Mesendoderm (in vitro differentiated cells): Measurements from ENCODE around the gene TMC1.

Source experiments
- DNase-seq: peaks from one replicate; pipeline ENCODE4 v3.0.0; 2013
- H2AK5ac ChIP-seq: 2 replicates; pipeline ENCODE4 v1.6.1; 2013; ENCODE audit warnings: low read length, inconsistent platforms
- H2BK120ac ChIP-seq: 2 replicates; pipeline ENCODE4 v1.6.1; 2013; ENCODE audit warnings: low read depth, mild to moderate bottlenecking, low read length, moderate library complexity, mixed read lengths
- H2BK15ac ChIP-seq: replicated peaks from 2 replicates; pipeline ENCODE4 v1.6.1; 2013; ENCODE audit warnings: low read depth, mild to moderate bottlenecking, moderate library complexity
- H2BK5ac ChIP-seq: 2 replicates; pipeline ENCODE4 v1.6.1; 2013; ENCODE audit warnings: low read length, inconsistent platforms
- H3K18ac ChIP-seq: 2 replicates; pipeline ENCODE4 v1.6.1; 2013; ENCODE audit warnings: mild to moderate bottlenecking, low read length, mixed read lengths
- H3K23ac ChIP-seq: one replicate; pipeline ENCODE4 v1.6.1; 2013; ENCODE audit warnings: low read length
- H3K27ac ChIP-seq: 2 replicates; pipeline ENCODE4 v1.5.1; 2013; ENCODE audit warnings: low read depth, mild to moderate bottlenecking, inconsistent platforms, low read length, moderate library complexity
- H3K27me3 ChIP-seq: 2 replicates; pipeline ENCODE4 v1.6.1; 2013; ENCODE audit warnings: low read length, control low read depth, mild to moderate bottlenecking, inconsistent platforms; ENCODE audit not compliant: insufficient read depth, poor library complexity
- H3K36me3 ChIP-seq: 2 replicates; pipeline ENCODE4 v1.6.1; 2013; ENCODE audit warnings: low read length, inconsistent platforms; ENCODE audit not compliant: control insufficient read depth, insufficient read depth
- H3K4ac ChIP-seq: one replicate; pipeline ENCODE4 v1.6.1; 2013; ENCODE audit warnings: low read depth, mild to moderate bottlenecking, low read length, moderate library complexity
- H3K4me1 ChIP-seq: 2 replicates; pipeline ENCODE4 v1.6.1; 2013; ENCODE audit warnings: low read depth, low read length, inconsistent platforms; ENCODE audit not compliant: control insufficient read depth
- H3K4me2 ChIP-seq: 2 replicates; pipeline ENCODE4 v1.6.1; 2013; ENCODE audit warnings: low read length
- H3K4me3 ChIP-seq: 2 replicates; pipeline ENCODE4 v1.5.1; 2013; ENCODE audit warnings: mild to moderate bottlenecking, low read length
- H3K56ac ChIP-seq: one replicate; pipeline ENCODE4 v1.6.1; 2013; ENCODE audit warnings: low read length
- H3K79me1 ChIP-seq: 2 replicates; pipeline ENCODE4 v1.6.1; 2013; ENCODE audit warnings: low read length, inconsistent platforms
- H3K79me2 ChIP-seq: 2 replicates; pipeline ENCODE4 v1.6.1; 2013; ENCODE audit warnings: mild to moderate bottlenecking, low read length; ENCODE audit not compliant: control insufficient read depth, insufficient read depth
- H3K9ac ChIP-seq: 2 replicates; pipeline ENCODE4 v1.6.1; 2013; ENCODE audit warnings: low read length, inconsistent platforms
- H4K5ac ChIP-seq: one replicate; pipeline ENCODE4 v1.6.1; 2013; ENCODE audit warnings: low read length
- H4K8ac ChIP-seq: one replicate; pipeline ENCODE4 v1.6.1; 2013; ENCODE audit warnings: low read depth, mild to moderate bottlenecking, control low read depth, low read length, moderate library complexity
- WGBS: extraction: QIAGEN DNeasy Blood & Tissue Kit; methylation state at CpG from one replicate; pipeline ENCODE4 v1.1.7; 2013; ENCODE audit warnings: low lambda C conversion rate, missing lambda C conversion rate; ENCODE audit not compliant: insufficient coverage; ENCODE audit errors: extremely low coverage; 5-methylcytosine and 5-hydroxymethylcytosine counted together

TMC1 gene

DNA sequence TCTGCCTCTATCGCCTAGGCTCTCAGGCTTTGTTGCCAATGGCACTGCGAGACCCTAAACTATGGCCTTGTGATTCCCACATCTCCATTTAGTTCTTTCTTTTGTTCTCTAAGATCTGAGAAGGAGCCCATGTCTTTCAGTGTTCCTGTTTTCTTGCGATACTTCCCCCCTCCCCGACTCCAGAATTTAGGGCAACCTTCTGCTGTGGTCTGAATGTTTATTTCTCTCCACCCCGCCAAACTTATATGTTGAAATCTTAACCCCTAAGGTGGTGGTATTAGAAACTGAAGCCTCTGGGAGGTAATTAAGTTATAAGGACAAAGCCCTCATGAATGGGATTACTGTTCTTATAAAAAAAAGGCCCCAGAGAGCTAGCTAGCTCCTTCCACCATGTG, 6.4 kb downstream of the TMC1 start:
- Histone ChIP-seq H4K8ac (no peak overlapping the region), H3K79me2 (no peaks in the 10 kb centered on the region), H3K23ac (no peak overlapping the region), H4K5ac (peak overlapping the region; percentile 18), H3K18ac (no peak overlapping the region), H2BK120ac (no peak overlapping the region), H2BK5ac (no peak overlapping the region), H3K4ac (no peak overlapping the region), H3K4me2 (no peak overlapping the region), H2BK15ac (no peak overlapping the region), H3K79me1 (no peaks in the 10 kb centered on the region), H3K27me3 (no peaks in the 10 kb centered on the region), H3K56ac (peak overlapping the region; percentile 84), H2AK5ac (no peak overlapping the region), H3K27ac (peak overlapping the region; percentile 42), H3K36me3 (no peaks in the 10 kb centered on the region), H3K9ac (peak overlapping the region; percentile 53), H3K4me1 (peaks cover 2% of the 10 kb centered on the region), H3K4me3 (no peak overlapping the region)
- WGBS: no CpG with 5 or more reads among the region's 5 CpGs
- no peak for DNase-seq

DNA sequence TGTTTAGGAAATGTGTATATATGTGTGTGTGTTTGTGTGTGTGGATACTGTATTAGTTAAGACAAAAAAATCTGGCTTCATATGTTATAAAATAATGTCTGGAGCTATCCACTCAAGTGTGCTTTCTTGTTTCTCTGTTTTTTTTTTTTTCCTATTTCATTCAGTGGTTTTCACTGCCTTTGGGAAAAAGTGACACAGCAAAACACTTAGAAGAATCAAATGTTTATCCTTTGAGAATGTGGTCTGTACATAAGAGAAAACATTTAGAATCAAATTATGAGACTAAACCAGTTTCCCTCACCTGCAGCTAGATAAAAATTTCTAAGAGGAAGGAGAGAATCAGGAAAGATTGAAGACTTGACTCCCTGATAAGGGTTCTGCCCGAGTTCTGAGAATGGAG, 8.1 kb downstream of the TMC1 start:
- no peak overlapping the region for H3K4ac ChIP-seq
- H3K27me3 ChIP-seq: no peaks in the 10 kb centered on the region
- no peak overlapping the region for H3K4me3 ChIP-seq
- no peaks in the 10 kb centered on the region for H3K79me2 ChIP-seq
- DNase-seq: no peak
- H2BK5ac ChIP-seq: no peak overlapping the region
- WGBS: no CpG with 5 or more reads among the region's 1 CpG
- no peaks in the 10 kb centered on the region for H3K36me3 ChIP-seq
- H3K4me1 ChIP-seq: peaks cover 2% of the 10 kb centered on the region
- no peak overlapping the region for H3K27ac ChIP-seq
- no peak overlapping the region for H3K9ac ChIP-seq
- H4K8ac ChIP-seq: no peak overlapping the region
- no peak overlapping the region for H3K4me2 ChIP-seq
- H2BK120ac ChIP-seq: no peak overlapping the region
- H2BK15ac ChIP-seq: no peak overlapping the region
- no peak overlapping the region for H3K23ac ChIP-seq
- H3K79me1 ChIP-seq: no peaks in the 10 kb centered on the region
- no peak overlapping the region for H3K56ac ChIP-seq
- no peak overlapping the region for H2AK5ac ChIP-seq
- no peak overlapping the region for H3K18ac ChIP-seq
- H4K5ac ChIP-seq: no peak overlapping the region

DNA sequence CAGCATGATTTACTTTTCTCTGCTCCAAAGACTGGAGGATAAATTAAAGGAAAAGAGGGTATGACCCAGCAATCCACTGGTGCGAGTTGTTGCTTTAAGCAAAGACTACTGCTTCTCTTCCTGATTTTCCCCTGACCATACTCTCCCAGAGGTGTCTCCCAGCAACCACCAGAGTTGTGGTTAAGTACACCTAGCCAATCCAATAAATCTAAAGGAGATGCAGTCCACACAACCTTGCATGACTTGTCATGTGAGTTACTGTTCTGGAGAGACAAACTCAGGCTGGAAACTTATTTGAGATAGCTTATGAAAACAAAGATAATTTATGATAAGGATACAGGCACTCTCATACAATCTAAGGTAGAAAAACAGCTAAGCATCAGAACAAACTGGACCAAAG, 11.9 kb downstream of the TMC1 start:
- no peak overlapping the region for H3K4me2 ChIP-seq
- no peaks in the 10 kb centered on the region for H3K4me1 ChIP-seq
- no peak overlapping the region for H2BK120ac ChIP-seq
- H3K4me3 ChIP-seq: no peak overlapping the region
- no peak overlapping the region for H2AK5ac ChIP-seq
- no peak overlapping the region for H3K9ac ChIP-seq
- no peak overlapping the region for H4K5ac ChIP-seq
- H3K27ac ChIP-seq: no peak overlapping the region
- no peaks in the 10 kb centered on the region for H3K79me2 ChIP-seq
- no peak overlapping the region for H4K8ac ChIP-seq
- no peak overlapping the region for H2BK5ac ChIP-seq
- H2BK15ac ChIP-seq: no peak overlapping the region
- no peaks in the 10 kb centered on the region for H3K79me1 ChIP-seq
- no peak overlapping the region for H3K23ac ChIP-seq
- H3K36me3 ChIP-seq: no peaks in the 10 kb centered on the region
- H3K27me3 ChIP-seq: no peaks in the 10 kb centered on the region
- no peak overlapping the region for H3K56ac ChIP-seq
- DNase-seq: no peak
- no peak overlapping the region for H3K18ac ChIP-seq
- no CpG with 5 or more reads among the region's 1 CpG for WGBS
- no peak overlapping the region for H3K4ac ChIP-seq

DNA sequence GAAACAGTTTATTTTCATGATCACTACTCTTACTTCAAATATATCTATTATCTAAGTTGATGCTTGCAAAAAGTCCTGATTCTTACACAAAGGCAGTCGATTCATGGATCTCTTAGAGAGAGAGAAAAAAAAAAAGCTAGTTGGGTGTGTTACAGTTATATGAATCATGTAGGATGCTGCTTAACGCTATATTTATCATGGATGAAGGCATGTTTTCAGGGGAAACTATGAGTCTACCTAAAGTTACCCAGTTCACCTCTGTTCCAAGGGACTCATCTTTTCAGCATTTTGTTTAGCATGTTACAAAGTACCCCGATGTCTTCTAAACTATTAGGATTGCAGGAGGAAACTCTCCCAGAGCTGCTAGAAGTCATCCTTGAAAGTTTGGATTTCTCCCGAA, 13.5 kb downstream of the TMC1 start:
- no peaks in the 10 kb centered on the region for H3K79me1 ChIP-seq
- H3K27me3 ChIP-seq: no peaks in the 10 kb centered on the region
- no peak overlapping the region for H3K4me2 ChIP-seq
- no peak overlapping the region for H3K4ac ChIP-seq
- DNase-seq: no peak
- no peak overlapping the region for H2BK15ac ChIP-seq
- no peak overlapping the region for H4K5ac ChIP-seq
- H3K4me3 ChIP-seq: no peak overlapping the region
- no peak overlapping the region for H3K9ac ChIP-seq
- no peaks in the 10 kb centered on the region for H3K36me3 ChIP-seq
- no peak overlapping the region for H2BK120ac ChIP-seq
- no peak overlapping the region for H3K18ac ChIP-seq
- no peak overlapping the region for H3K56ac ChIP-seq
- H3K27ac ChIP-seq: no peak overlapping the region
- no peak overlapping the region for H2BK5ac ChIP-seq
- H4K8ac ChIP-seq: no peak overlapping the region
- H3K4me1 ChIP-seq: no peaks in the 10 kb centered on the region
- no CpG with 5 or more reads among the region's 4 CpGs for WGBS
- no peak overlapping the region for H2AK5ac ChIP-seq
- H3K23ac ChIP-seq: no peak overlapping the region
- no peaks in the 10 kb centered on the region for H3K79me2 ChIP-seq

DNA sequence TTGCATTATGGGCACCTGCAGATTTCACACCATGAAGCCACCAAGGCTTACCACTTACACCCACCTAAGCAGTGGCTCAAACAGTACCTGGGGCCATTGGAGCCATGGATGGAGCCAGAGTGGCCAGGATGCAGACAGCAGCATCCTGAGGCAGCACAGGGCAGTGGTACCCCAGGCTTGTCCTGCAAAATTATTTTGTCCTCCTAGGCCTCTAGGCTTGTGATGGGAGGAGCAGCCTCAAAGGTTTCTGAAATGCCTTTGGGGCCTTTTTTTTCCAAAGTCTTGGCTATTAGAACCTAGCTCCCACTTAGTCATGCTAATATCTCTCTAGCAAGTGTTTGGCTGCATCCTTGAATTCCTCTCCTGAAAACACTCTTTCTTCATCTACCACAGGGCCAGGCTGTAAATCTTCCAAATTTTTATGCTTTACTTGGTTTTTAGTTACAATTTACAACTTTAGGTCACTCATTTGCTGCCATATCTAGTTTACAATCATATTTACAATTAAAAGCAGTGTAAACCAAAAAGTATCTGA, 15.7 kb downstream of the TMC1 start:
- H3K4me3 ChIP-seq: no peak overlapping the region
- no peaks in the 10 kb centered on the region for H3K36me3 ChIP-seq

DNA sequence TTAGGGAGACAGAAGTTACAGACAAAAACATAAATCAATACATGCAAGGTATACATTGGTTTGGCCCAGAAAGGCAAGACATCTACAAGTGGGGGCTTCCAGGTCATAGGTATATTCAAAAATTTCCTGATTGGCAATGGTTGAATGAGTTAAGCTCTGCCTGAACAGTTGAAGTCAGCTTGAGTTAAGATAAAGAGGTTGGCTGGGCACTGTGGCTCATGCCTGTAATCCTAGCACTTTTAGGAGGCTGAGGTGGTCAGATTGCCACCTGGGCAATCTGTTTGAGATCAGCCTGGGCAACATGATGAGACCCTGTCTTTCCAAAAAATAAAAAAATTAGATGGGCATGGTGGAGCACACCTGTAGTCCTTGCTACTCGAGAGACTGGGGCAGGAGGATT, 16.3 kb downstream of the TMC1 start:
- Histone ChIP-seq H3K79me1 (no peaks in the 10 kb centered on the region), H2BK120ac (no peak overlapping the region), H3K4me3 (no peak overlapping the region), H3K36me3 (no peaks in the 10 kb centered on the region), H3K4me1 (no peaks in the 10 kb centered on the region), H3K23ac (no peak overlapping the region), H3K56ac (no peak overlapping the region), H3K79me2 (no peaks in the 10 kb centered on the region), H2BK5ac (no peak overlapping the region), H3K9ac (no peak overlapping the region), H3K4me2 (no peak overlapping the region), H2BK15ac (no peak overlapping the region), H3K4ac (no peak overlapping the region), H3K18ac (no peak overlapping the region), H3K27ac (no peak overlapping the region), H2AK5ac (no peak overlapping the region), H4K5ac (no peak overlapping the region), H4K8ac (no peak overlapping the region), H3K27me3 (no peaks in the 10 kb centered on the region)
- DNase-seq: no peak
- WGBS: no CpG with 5 or more reads among the region's 1 CpG

More for the DNA sequence above, 15.7 kb downstream of the TMC1 start:
- no peaks in the 10 kb centered on the region for H3K4me1 ChIP-seq
- H3K79me1 ChIP-seq: no peaks in the 10 kb centered on the region
- H3K23ac ChIP-seq: no peak overlapping the region
- H2BK15ac ChIP-seq: no peak overlapping the region
- H4K5ac ChIP-seq: no peak overlapping the region
- H3K56ac ChIP-seq: no peak overlapping the region
- H2AK5ac ChIP-seq: no peak overlapping the region
- DNase-seq: no peak
- H3K79me2 ChIP-seq: no peaks in the 10 kb centered on the region
- no peak overlapping the region for H3K4me2 ChIP-seq
- H3K27me3 ChIP-seq: no peaks in the 10 kb centered on the region
- H3K18ac ChIP-seq: no peak overlapping the region
- H3K4ac ChIP-seq: no peak overlapping the region
- no peak overlapping the region for H3K27ac ChIP-seq
- no peak overlapping the region for H2BK120ac ChIP-seq
- H4K8ac ChIP-seq: no peak overlapping the region
- no peak overlapping the region for H3K9ac ChIP-seq
- no peak overlapping the region for H2BK5ac ChIP-seq
